ENCODE measurements around the gene GPR39. TPM values are rescaled to one million over a fixed set of nuclear protein-coding genes. Genes with fewer than 3 reads are reported as not detected.

Gene GPR39
- total RNA-seq, 2 donors from 2014 or later, result 1.9 to 2.7 TPM

- no peaks in the 10 kb centered on the region for H3K9me3 ChIP-seq
- no peak overlapping the region for H3K4me3 ChIP-seq
- H3K4me1 ChIP-seq (ENCODE audit: control insufficient read depth in 1 of 2, low read depth in 2 of 2), result no peaks in the 10 kb centered on the region
- no peak for TF ChIP-seq CTCF (IDR thresholded peaks at IDR 0.05)
- ATAC-seq (ENCODE audit: insufficient number of reproducible peaks, low FRiP score, low read depth), result no peak
- H3K27ac ChIP-seq, result no peak overlapping the region
- H3K27me3 ChIP-seq (replicated peaks; ENCODE audit: insufficient read depth), result no peaks in the 10 kb centered on the region
- no peak for DNase-seq (ENCODE audit: low spot score)
- H3K36me3 ChIP-seq, result no peaks in the 10 kb centered on the region
Observed at GRCh38 chr2:132605236-132606180, 188.9 kb downstream of the GPR39 start.

DNA sequence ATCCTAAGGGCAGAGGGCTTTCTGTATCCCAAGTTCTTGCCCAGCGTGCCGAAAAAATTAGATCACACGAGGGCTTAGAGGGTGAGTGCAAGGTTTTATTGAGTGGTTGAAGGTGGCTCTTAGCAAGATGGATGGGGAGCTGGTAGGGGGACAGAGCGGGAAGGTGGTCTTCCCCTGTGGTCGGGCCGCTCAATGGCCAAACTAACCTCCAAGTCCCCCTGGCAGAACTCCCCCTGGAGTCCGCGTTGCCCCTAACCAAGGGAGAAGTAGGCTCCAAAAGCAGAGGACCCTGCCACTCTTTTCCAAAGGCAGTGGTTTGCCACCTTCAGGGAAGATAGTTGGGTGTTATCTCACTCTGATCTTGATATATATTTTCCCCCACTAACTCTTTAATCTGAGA lies 190.0 kb downstream of the GPR39 start:
- no peak for DNase-seq (ENCODE audit: low spot score)
- H3K4me1 ChIP-seq (ENCODE audit: control insufficient read depth in 1 of 2, low read depth in 2 of 2), result no peaks in the 10 kb centered on the region
- no peak overlapping the region for H3K4me3 ChIP-seq
- no peaks in the 10 kb centered on the region for H3K36me3 ChIP-seq
- no peak overlapping the region for H3K27ac ChIP-seq
- no peaks in the 10 kb centered on the region for H3K27me3 ChIP-seq (replicated peaks; ENCODE audit: insufficient read depth)
- no peaks in the 10 kb centered on the region for H3K9me3 ChIP-seq
- TF ChIP-seq CTCF (IDR thresholded peaks at IDR 0.05), result no peak
- ATAC-seq (ENCODE audit: insufficient number of reproducible peaks, low FRiP score, low read depth), result no peak

DNA sequence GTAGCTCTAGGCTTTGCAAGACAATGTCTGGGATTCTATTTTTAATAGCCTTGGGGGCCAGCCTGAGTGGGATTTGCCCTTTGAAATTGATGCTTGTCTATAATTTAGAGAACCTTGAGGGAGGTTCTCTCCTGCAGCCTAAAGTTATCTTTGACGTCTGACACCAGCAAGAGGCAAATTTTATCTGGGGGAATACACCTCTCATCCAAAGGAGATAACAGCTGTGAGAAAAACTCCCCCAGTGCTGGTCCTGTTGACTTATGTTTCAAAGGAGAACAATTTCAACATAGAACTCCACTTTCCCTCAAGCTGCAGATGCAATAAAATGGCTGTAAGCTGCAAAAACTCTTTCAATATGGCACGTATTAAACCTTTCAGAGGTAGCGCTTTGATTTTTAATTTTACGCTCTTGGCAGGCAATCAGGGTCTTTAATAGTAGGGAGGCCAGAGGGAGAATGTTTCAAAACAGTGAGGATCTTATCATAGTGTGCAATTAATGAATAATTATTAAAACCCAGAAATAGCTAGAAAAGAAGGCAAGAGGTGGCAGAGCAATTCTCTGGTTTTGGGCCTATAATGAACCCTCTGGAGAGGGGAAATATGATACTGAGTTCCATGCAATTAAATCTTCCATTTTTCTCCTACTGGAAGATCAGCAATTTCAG lies 191.0 kb downstream of the GPR39 start:
- no peak overlapping the region for H3K4me3 ChIP-seq
- no peaks in the 10 kb centered on the region for H3K9me3 ChIP-seq
- no peaks in the 10 kb centered on the region for H3K4me1 ChIP-seq (ENCODE audit: control insufficient read depth in 1 of 2, low read depth in 2 of 2)
- H3K36me3 ChIP-seq, result no peaks in the 10 kb centered on the region
- ATAC-seq (ENCODE audit: insufficient number of reproducible peaks, low FRiP score, low read depth) (no peak), DNase-seq (ENCODE audit: low spot score) (no peak)
- TF ChIP-seq CTCF (IDR thresholded peaks at IDR 0.05), result no peak
- H3K27me3 ChIP-seq (replicated peaks; ENCODE audit: insufficient read depth), result no peaks in the 10 kb centered on the region
- no peak overlapping the region for H3K27ac ChIP-seq

GRCh38 chr2:132608311-132608710 lies 191.7 kb downstream of the GPR39 start:
- no peak for TF ChIP-seq CTCF (IDR thresholded peaks at IDR 0.05)
- ATAC-seq (ENCODE audit: insufficient number of reproducible peaks, low FRiP score, low read depth) (no peak), DNase-seq (ENCODE audit: low spot score) (no peak)
- no peak overlapping the region for H3K27ac ChIP-seq
- no peaks in the 10 kb centered on the region for H3K27me3 ChIP-seq (replicated peaks; ENCODE audit: insufficient read depth)
- no peak overlapping the region for H3K4me3 ChIP-seq
- H3K36me3 ChIP-seq, result no peaks in the 10 kb centered on the region
- no peaks in the 10 kb centered on the region for H3K9me3 ChIP-seq
- no peaks in the 10 kb centered on the region for H3K4me1 ChIP-seq (ENCODE audit: control insufficient read depth in 1 of 2, low read depth in 2 of 2)

- no peaks in the 10 kb centered on the region for H3K9me3 ChIP-seq
- H3K27me3 ChIP-seq (replicated peaks; ENCODE audit: insufficient read depth), result no peaks in the 10 kb centered on the region
- no peaks in the 10 kb centered on the region for H3K4me1 ChIP-seq (ENCODE audit: control insufficient read depth in 1 of 2, low read depth in 2 of 2)
- H3K4me3 ChIP-seq, result no peak overlapping the region
- DNase-seq (ENCODE audit: low spot score) (no peak), ATAC-seq (ENCODE audit: insufficient number of reproducible peaks, low FRiP score, low read depth) (no peak)
- no peak overlapping the region for H3K27ac ChIP-seq
- no peak for TF ChIP-seq CTCF (IDR thresholded peaks at IDR 0.05)
- H3K36me3 ChIP-seq, result no peaks in the 10 kb centered on the region
Observed at GRCh38 chr2:132609101-132609890, 192.7 kb downstream of the GPR39 start.
